ENCODE measurements around the gene MYH11. TPM values are rescaled to one million over a fixed set of nuclear protein-coding genes. Genes with fewer than 3 reads are reported as not detected.
"Not testable (repeated sequence)": the region's sequence is repeated elsewhere in the genome, so short reads cannot be mapped to it uniquely, and the experiment has no call there.

Gene MYH11
- total RNA-seq, 1 donor from 2014 or later: under 0.01 TPM

GRCh38 chr16:15839204-15839603 is 17.6 kb downstream of the MYH11 start:
- not testable (repeated sequence) for DNase-seq

- no peak for DNase-seq
Observed at GRCh38 chr16:15837761-15838160, 19.1 kb downstream of the MYH11 start.

GRCh38 chr16:15836965-15837611 is 19.7 kb downstream of the MYH11 start:
- DNase-seq: no peak

DNA sequence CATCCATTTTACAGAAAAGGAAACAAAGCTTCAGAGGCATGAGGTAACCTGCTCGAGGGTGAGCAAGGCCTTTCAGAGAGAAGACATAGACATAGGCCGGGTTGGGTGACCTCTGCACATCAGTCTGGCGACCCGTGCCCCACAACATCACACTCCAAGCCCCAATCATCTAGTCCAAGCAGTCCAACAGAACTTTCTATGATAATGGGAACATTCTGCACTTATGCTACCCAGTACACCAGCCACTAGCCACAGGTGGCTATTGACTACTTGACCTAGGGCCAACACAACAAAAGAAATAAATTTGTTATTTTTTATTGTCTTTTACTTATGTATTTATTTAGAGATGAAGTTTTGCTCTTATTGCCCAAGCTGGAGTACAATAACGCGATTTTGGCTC is 20.8 kb downstream of the MYH11 start:
- DNase-seq: no peak

GRCh38 chr16:15835136-15835878 is 21.5 kb downstream of the MYH11 start:
- DNase-seq: no peak

DNA sequence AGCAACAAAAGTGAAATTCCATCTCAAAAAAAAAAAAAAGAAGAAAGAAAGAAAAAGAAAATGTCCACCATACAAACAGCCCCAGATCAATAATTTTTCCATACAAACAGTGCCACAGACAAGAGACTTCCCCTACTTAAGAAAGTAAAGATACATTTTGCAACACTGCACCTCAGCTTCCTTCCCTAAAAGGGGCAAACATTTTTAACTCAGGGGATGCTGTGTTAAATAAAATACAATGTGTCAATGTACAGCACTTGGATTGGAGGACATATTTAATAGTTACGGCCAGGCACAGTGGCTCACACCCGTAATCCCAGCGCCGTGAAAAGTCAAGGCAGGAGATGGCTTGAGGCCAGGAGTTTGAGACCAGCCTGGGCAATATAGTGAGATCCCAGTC is 22.3 kb downstream of the MYH11 start:
- DNase-seq: no peak

- DNase-seq: no peak
Observed at GRCh38 chr16:15833541-15833940, 23.3 kb downstream of the MYH11 start.

DNA sequence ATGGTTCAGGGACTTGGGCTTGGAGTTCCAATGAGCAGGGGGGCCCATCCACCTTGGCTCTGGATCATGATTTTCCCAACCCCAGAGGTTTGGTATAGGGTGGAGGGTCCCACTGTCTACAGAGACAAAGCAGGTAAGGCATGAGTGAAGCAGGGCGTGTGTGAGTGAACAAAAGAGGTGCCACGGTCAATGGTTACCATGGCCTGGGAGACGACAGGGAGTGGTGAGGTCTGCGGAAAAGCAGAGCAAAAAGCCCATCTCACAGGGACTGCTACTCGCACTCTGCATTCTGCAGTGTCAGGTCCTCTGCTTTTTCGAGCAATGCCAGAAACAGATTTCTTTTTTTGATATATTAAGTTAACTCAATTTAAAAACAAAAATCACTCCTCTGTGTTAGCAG is 24.6 kb downstream of the MYH11 start:
- DNase-seq: no peak

DNA sequence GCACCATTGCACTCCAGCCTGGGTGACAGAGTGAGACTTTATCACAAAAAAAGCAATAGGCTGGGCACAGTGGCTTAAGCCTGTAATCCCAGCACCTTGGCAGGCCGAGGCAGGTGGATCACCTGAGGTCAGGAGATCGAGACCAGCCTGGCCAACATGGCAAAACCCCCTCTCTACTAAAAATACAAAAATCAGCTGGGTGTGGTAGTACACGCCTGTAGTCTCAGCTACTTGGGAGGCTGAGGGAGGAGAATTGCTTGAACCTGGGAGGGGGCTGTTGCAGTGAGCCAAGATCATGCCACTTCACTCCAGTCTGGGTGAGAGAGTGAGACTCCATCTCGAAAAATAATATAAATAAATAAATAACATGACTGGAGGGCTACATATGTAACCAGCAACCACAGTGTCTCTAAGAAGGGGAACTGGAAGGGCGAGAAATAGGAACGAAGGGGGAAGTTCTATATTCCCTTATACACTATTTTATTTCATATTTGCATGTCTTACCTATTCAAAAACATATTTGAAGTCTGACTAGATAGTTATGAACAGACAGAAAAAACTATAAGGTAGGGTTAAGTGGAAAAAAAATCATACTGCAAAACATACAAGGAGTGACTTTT is 25.9 kb downstream of the MYH11 start:
- DNase-seq: no peak

DNA sequence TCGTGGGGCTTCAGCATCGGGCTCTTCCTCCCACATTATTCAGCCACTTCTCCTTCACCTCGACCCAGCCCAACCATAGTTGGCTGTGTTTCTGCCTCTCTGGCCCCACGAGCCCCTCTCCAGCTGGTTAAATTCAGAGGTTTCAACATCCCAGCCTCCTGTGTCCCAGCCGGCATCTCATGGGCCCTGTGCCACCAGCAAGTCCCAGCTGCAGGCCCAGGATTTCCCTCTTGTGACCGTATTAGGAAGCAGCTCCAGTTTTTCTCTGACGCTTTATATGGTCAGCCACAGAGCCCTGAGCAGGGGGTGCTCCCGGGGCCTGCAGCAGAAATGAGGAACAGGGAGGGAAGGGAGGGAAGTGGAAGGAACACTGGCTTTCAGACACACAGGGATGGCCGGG is 27.4 kb downstream of the MYH11 start:
- DNase-seq: no peak

DNA sequence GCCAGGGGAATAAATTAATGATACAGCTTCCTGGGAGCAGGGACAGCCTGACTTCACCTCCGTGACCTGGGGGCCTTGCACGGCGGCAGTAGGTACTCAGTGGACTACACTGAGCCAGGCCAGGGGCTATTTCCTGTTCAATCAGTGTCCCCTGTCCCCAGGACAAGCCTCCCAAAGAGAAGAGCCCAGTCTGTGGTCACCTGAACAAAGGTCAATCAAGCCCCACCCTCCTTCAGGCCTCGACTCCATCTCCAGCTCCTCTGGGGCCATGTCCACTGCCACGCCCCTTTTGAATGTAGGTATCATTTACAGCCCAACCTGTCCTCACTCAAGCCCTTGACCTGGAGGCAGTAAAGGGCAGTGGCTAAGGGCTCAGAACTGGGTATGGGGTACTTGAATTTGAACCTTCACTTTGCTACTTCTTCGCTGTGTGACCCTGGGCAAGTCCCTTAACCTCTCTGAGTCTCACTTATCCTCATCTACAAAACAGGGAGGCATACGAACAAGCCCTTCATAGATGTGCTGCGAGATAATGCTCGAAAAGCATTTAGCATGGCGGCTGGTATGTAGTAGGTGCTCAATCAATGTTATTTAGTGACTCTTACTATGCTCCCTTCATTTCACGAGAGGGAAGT is 29.0 kb downstream of the MYH11 start:
- no peak for DNase-seq

- no peak for DNase-seq
Observed at GRCh38 chr16:15827299-15827698, 29.5 kb downstream of the MYH11 start.

DNA sequence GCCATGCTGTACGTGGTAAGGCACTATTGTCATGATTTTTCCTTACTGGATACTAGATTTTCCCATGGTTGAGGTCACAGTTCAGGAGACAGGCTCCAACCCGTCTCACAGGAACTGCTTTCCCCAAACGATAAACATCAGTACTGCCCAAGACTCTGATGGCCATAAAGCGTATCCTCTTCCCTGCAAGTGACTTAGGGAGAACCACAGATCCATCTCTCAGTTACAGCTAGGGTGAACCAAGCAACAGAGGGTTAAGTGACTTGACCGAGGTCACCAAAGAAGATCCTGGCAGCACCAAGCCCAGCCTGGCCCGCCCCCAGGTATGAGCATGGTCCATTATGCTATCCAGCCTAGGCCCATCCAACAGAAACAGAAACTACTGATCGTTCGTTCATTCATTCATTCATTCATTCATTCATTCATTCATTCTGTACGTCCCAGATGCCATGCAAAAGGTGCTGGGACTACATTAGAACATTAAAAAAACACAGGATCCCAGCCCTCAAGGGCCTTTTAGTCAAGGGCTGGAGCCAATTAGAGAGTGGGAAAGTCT is 31.0 kb downstream of the MYH11 start:
- no peak for DNase-seq

GRCh38 chr16:15822957-15823356 is 33.9 kb downstream of the MYH11 start:
- no peak for DNase-seq

DNA sequence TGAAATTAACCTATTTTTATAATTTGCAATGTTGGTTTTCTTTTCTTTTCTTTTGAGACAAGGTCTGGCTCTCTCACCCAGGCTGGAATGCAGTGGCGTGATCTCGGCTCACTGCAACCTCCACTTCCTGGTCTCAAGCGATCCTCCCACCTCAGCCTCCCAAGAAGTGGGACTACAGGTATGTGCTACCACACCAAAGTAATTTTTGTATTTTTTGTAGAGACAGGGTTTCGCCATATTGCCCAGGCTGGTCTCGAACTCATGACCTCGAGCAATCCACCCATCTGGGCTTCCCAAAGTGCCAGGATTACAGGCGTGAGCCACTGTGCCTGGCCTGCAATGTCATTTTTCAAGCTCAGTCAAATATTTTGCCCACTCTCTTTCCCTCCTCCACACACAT is 36.0 kb downstream of the MYH11 start:
- no peak for DNase-seq

GRCh38 chr16:15819046-15819445 is 37.8 kb downstream of the MYH11 start:
- DNase-seq: no peak

GRCh38 chr16:15817446-15817845 is 39.4 kb downstream of the MYH11 start:
- no peak for DNase-seq

DNA sequence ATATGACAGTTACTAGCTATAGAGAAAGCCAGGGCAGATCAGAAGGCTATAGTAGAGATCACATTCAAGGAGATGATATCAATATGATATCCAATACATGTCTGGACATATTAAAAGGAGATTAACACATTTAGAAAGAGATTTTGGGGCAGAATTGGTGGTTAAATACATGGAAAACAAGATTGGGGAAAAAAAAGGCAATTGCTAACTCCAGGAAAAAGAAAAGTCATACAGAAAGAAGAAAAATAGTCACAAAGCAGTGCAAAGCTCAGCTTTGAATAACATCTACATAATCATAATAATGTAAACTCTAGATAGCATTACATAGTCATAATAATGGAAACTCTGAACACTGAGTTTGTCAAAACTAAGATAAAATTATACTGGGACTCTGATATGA is 40.6 kb downstream of the MYH11 start:
- no peak for DNase-seq

GRCh38 chr16:15812401-15812750 is 44.5 kb downstream of the MYH11 start:
- not testable (repeated sequence) for DNase-seq

- DNase-seq: no peak
Observed at GRCh38 chr16:15811481-15812400, 45.1 kb downstream of the MYH11 start.

- no peak for DNase-seq
Observed at GRCh38 chr16:15810949-15811348, 45.9 kb downstream of the MYH11 start.

DNA sequence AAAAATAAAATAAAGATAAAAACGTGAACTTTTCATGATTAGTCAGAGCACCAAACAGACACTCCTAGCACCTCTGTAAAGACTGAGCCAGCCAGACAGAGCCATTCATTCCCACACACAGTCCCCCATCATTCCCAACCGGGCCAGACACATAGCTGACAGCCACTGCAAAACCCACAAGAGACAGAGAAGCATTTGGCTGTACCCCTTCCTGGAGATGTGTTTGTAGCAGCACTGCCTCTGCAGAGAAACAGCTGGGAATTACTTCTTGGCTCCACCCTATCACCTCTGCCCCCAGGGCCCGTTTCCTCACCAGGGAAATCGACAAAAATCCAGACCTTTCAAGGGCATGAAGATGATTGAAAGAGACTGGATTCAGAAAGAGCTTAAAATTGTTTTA is 46.4 kb downstream of the MYH11 start:
- no peak for DNase-seq

Measured in occipital lobe (tissue), 2 donors.